ENCODE measurements around the gene CAPRIN2. TPM values are rescaled to one million over a fixed set of nuclear protein-coding genes. Genes with fewer than 3 reads are reported as not detected.

The CAPRIN2 gene
- total RNA-seq, 1 donor from 2014 or later, result 30.2 TPM

GRCh38 chr12:30761730-30762129, 7.0 kb upstream of the CAPRIN2 start:
- no peak for DNase-seq (ENCODE audit: low read depth)
- Histone ChIP-seq H3K36me3 (ENCODE audit: control insufficient read depth, insufficient read depth, low read length) (no peaks in the 10 kb centered on the region), H3K4me3 (ENCODE audit: low read depth, low read length) (no peak overlapping the region), H3K27me3 (ENCODE audit: control insufficient read depth, insufficient read depth, low read length) (no peaks in the 10 kb centered on the region)
- TF ChIP-seq CTCF (IDR thresholded peaks at IDR 0.05; ENCODE audit: insufficient read depth, low read length, poor library complexity, severe bottlenecking), result no peak

GRCh38 chr12:30757316-30757715, 2.6 kb upstream of the CAPRIN2 start:
- no peak for TF ChIP-seq CTCF (IDR thresholded peaks at IDR 0.05; ENCODE audit: insufficient read depth, low read length, poor library complexity, severe bottlenecking)
- DNase-seq (ENCODE audit: low read depth), result no peak
- Histone ChIP-seq H3K4me3 (ENCODE audit: low read depth, low read length) (no peak overlapping the region), H3K36me3 (ENCODE audit: control insufficient read depth, insufficient read depth, low read length) (no peaks in the 10 kb centered on the region), H3K27me3 (ENCODE audit: control insufficient read depth, insufficient read depth, low read length) (no peaks in the 10 kb centered on the region)

- no peak for DNase-seq (ENCODE audit: low read depth)
- H3K36me3 ChIP-seq (ENCODE audit: control insufficient read depth, insufficient read depth, low read length), result no peaks in the 10 kb centered on the region
- no peaks in the 10 kb centered on the region for H3K27me3 ChIP-seq (ENCODE audit: control insufficient read depth, insufficient read depth, low read length)
- H3K4me3 ChIP-seq (ENCODE audit: low read depth, low read length), result no peak overlapping the region
- no peak for TF ChIP-seq CTCF (IDR thresholded peaks at IDR 0.05; ENCODE audit: insufficient read depth, low read length, poor library complexity, severe bottlenecking)
Measured at GRCh38 chr12:30756074-30756473, 1.3 kb upstream of the CAPRIN2 start.

- TF ChIP-seq CTCF (IDR thresholded peaks at IDR 0.05; ENCODE audit: insufficient read depth, low read length, poor library complexity, severe bottlenecking), result no peak
- Histone ChIP-seq H3K4me3 (ENCODE audit: low read depth, low read length) (peak overlapping the region; percentile 79), H3K36me3 (ENCODE audit: control insufficient read depth, insufficient read depth, low read length) (no peaks in the 10 kb centered on the region), H3K27me3 (ENCODE audit: control insufficient read depth, insufficient read depth, low read length) (no peaks in the 10 kb centered on the region)
- no peak for DNase-seq (ENCODE audit: low read depth)
Measured at GRCh38 chr12:30755395-30755762, 628 bp upstream of the CAPRIN2 start.

GRCh38 chr12:30754383-30754749, 385 bp downstream of the CAPRIN2 start:
- no peak for DNase-seq (ENCODE audit: low read depth)
- Histone ChIP-seq H3K36me3 (ENCODE audit: control insufficient read depth, insufficient read depth, low read length) (no peaks in the 10 kb centered on the region), H3K4me3 (ENCODE audit: low read depth, low read length) (peak overlapping the region; percentile 79), H3K27me3 (ENCODE audit: control insufficient read depth, insufficient read depth, low read length) (no peaks in the 10 kb centered on the region)
- TF ChIP-seq CTCF (IDR thresholded peaks at IDR 0.05; ENCODE audit: insufficient read depth, low read length, poor library complexity, severe bottlenecking), result no peak

- H3K36me3 ChIP-seq (ENCODE audit: control insufficient read depth, insufficient read depth, low read length), result no peaks in the 10 kb centered on the region
- H3K4me3 ChIP-seq (ENCODE audit: low read depth, low read length), result peak overlapping the region; percentile 79
- DNase-seq (ENCODE audit: low read depth), result no peak
- no peak for TF ChIP-seq CTCF (IDR thresholded peaks at IDR 0.05; ENCODE audit: insufficient read depth, low read length, poor library complexity, severe bottlenecking)
- no peaks in the 10 kb centered on the region for H3K27me3 ChIP-seq (ENCODE audit: control insufficient read depth, insufficient read depth, low read length)
Measured at GRCh38 chr12:30753751-30754382, 884 bp downstream of the CAPRIN2 start.
